Measurements from ENCODE around the gene NDUFB7.

Gene NDUFB7

DNA sequence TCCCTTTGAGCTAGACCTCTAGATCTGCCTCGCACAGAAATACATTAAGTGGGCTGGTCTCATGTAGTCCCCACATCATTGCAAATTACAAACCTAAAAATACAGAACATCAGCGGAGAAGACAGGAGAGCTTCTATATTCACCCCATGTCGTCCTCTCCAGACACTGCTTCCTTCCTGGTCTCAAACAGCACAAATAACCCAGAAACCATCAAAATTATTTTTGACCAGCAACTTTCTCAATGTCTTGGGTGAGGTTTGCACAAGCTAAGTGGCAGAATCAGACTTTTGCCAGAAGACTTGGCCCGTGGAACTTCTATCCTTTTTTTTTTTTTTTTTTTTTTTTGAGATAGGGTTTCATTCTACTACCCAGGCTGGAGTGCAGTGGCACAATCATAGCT is 39.2 kb upstream of the NDUFB7 start:
- Histone ChIP-seq H2BK5ac (ENCODE audit: low read depth, low read length, poor library complexity) (no peak overlapping the region), H3K27ac (ENCODE audit: low read depth, low read length) (no peak overlapping the region), H3K9ac (ENCODE audit: low read length) (no peak overlapping the region), H2BK120ac (ENCODE audit: insufficient read depth, low read length, poor library complexity) (no peak overlapping the region), H3K4me1 (ENCODE audit: control insufficient read depth in 1 of 2, insufficient read depth in 2 of 2, low read length in 2 of 2) (no peaks in the 10 kb centered on the region), H3K27me3 (ENCODE audit: insufficient read depth, low read length) (no peaks in the 10 kb centered on the region), H2AFZ (ENCODE audit: insufficient read depth, low read length, poor library complexity) (no peak overlapping the region), H2BK12ac (ENCODE audit: low read length) (no peak overlapping the region), H3K4me3 (ENCODE audit: low read depth, low read length) (no peak overlapping the region), H3K79me2 (ENCODE audit: control insufficient read depth, insufficient read depth, low read length, poor library complexity) (no peaks in the 10 kb centered on the region), H3K23ac (ENCODE audit: low read length) (no peak overlapping the region), H4K12ac (ENCODE audit: low read depth, low read length) (no peak overlapping the region), H4K8ac (ENCODE audit: low read depth, low read length) (no peak overlapping the region), H3K36me3 (ENCODE audit: control insufficient read depth in 1 of 2, insufficient read depth in 2 of 2, low read length in 2 of 2) (no peaks in the 10 kb centered on the region), H3K14ac (ENCODE audit: low read length) (no peak overlapping the region), H4K91ac (ENCODE audit: low read depth, low read length) (no peak overlapping the region), H3K9me3 (ENCODE audit: insufficient read depth, low read depth, low read length) (peaks cover 38% of the 10 kb centered on the region), H2AK5ac (ENCODE audit: low read length) (no peak overlapping the region), H3K18ac (ENCODE audit: low read length) (no peak overlapping the region), H3K79me1 (ENCODE audit: low read length) (no peaks in the 10 kb centered on the region), H3K4ac (ENCODE audit: low read depth, low read length) (no peak overlapping the region), H3K4me2 (ENCODE audit: low read length) (no peak overlapping the region)
- no CpG with 5 or more reads among the region's 4 CpGs for WGBS (ENCODE audit: extremely low coverage, insufficient coverage, insufficient read length)
- no peak for DNase-seq

GRCh38 chr19:14606627-14607026 is 34.8 kb upstream of the NDUFB7 start:
- H3K18ac ChIP-seq (ENCODE audit: low read length), result no peak overlapping the region
- no peaks in the 10 kb centered on the region for H3K79me2 ChIP-seq (ENCODE audit: control insufficient read depth, insufficient read depth, low read length, poor library complexity)
- no peaks in the 10 kb centered on the region for H3K79me1 ChIP-seq (ENCODE audit: low read length)
- H3K4me3 ChIP-seq (ENCODE audit: low read depth, low read length), result no peak overlapping the region
- H2BK120ac ChIP-seq (ENCODE audit: insufficient read depth, low read length, poor library complexity), result no peak overlapping the region
- no peak overlapping the region for H2AFZ ChIP-seq (ENCODE audit: insufficient read depth, low read length, poor library complexity)
- no peak overlapping the region for H2AK5ac ChIP-seq (ENCODE audit: low read length)
- H3K9me3 ChIP-seq (ENCODE audit: insufficient read depth, low read depth, low read length), result peaks cover 34% of the 10 kb centered on the region
- no peak overlapping the region for H2BK5ac ChIP-seq (ENCODE audit: low read depth, low read length, poor library complexity)
- H4K8ac ChIP-seq (ENCODE audit: low read depth, low read length), result no peak overlapping the region
- no peak overlapping the region for H3K4me2 ChIP-seq (ENCODE audit: low read length)
- H3K36me3 ChIP-seq (ENCODE audit: control insufficient read depth in 1 of 2, insufficient read depth in 2 of 2, low read length in 2 of 2), result no peaks in the 10 kb centered on the region
- no peak overlapping the region for H4K12ac ChIP-seq (ENCODE audit: low read depth, low read length)
- no peaks in the 10 kb centered on the region for H3K4me1 ChIP-seq (ENCODE audit: control insufficient read depth in 1 of 2, insufficient read depth in 2 of 2, low read length in 2 of 2)
- DNase-seq, result no peak
- no peak overlapping the region for H3K23ac ChIP-seq (ENCODE audit: low read length)
- no peak overlapping the region for H3K9ac ChIP-seq (ENCODE audit: low read length)
- H3K27ac ChIP-seq (ENCODE audit: low read depth, low read length), result no peak overlapping the region
- no peak overlapping the region for H3K14ac ChIP-seq (ENCODE audit: low read length)
- no peak overlapping the region for H3K4ac ChIP-seq (ENCODE audit: low read depth, low read length)
- no peaks in the 10 kb centered on the region for H3K27me3 ChIP-seq (ENCODE audit: insufficient read depth, low read length)
- no peak overlapping the region for H2BK12ac ChIP-seq (ENCODE audit: low read length)
- WGBS (ENCODE audit: extremely low coverage, insufficient coverage, insufficient read length), result no CpG with 5 or more reads among the region's 9 CpGs
- no peak overlapping the region for H4K91ac ChIP-seq (ENCODE audit: low read depth, low read length)

DNA sequence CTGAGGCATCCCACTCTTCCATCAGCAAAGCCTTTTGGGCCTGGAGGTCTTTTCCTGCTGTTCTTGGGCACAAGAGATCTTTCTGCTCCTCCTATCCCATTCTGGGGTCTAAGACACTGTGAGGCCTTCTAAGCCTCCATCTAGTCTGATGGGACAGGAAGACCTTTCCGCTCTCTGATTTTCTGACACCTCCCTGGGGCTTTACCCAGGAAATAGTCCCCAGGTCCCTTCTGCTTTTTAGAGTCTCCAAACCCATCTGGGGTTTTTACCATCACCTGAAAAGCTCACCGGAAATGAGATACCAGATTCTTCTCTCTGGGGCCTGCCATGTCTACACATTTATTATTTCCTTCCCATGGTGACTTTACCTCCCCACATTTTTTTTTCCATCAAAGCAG is 32.1 kb upstream of the NDUFB7 start:
- H3K4me3 ChIP-seq (ENCODE audit: low read depth, low read length), result no peak overlapping the region
- no peak overlapping the region for H3K4ac ChIP-seq (ENCODE audit: low read depth, low read length)
- no peak overlapping the region for H2BK120ac ChIP-seq (ENCODE audit: insufficient read depth, low read length, poor library complexity)
- no peak overlapping the region for H4K8ac ChIP-seq (ENCODE audit: low read depth, low read length)
- peaks cover 33% of the 10 kb centered on the region for H3K9me3 ChIP-seq (ENCODE audit: insufficient read depth, low read depth, low read length)
- no peak overlapping the region for H3K14ac ChIP-seq (ENCODE audit: low read length)
- no peak overlapping the region for H2AK5ac ChIP-seq (ENCODE audit: low read length)
- WGBS (ENCODE audit: extremely low coverage, insufficient coverage, insufficient read length), result no CpG with 5 or more reads among the region's 2 CpGs
- no peaks in the 10 kb centered on the region for H3K79me2 ChIP-seq (ENCODE audit: control insufficient read depth, insufficient read depth, low read length, poor library complexity)
- H2AFZ ChIP-seq (ENCODE audit: insufficient read depth, low read length, poor library complexity), result no peak overlapping the region
- H3K4me2 ChIP-seq (ENCODE audit: low read length), result no peak overlapping the region
- no peak overlapping the region for H2BK5ac ChIP-seq (ENCODE audit: low read depth, low read length, poor library complexity)
- no peak overlapping the region for H3K18ac ChIP-seq (ENCODE audit: low read length)
- no peaks in the 10 kb centered on the region for H3K36me3 ChIP-seq (ENCODE audit: control insufficient read depth in 1 of 2, insufficient read depth in 2 of 2, low read length in 2 of 2)
- H3K27ac ChIP-seq (ENCODE audit: low read depth, low read length), result no peak overlapping the region
- no peak overlapping the region for H3K23ac ChIP-seq (ENCODE audit: low read length)
- no peak overlapping the region for H2BK12ac ChIP-seq (ENCODE audit: low read length)
- DNase-seq, result no peak
- no peak overlapping the region for H4K91ac ChIP-seq (ENCODE audit: low read depth, low read length)
- H3K79me1 ChIP-seq (ENCODE audit: low read length), result no peaks in the 10 kb centered on the region
- no peak overlapping the region for H3K9ac ChIP-seq (ENCODE audit: low read length)
- H3K27me3 ChIP-seq (ENCODE audit: insufficient read depth, low read length), result no peaks in the 10 kb centered on the region
- no peaks in the 10 kb centered on the region for H3K4me1 ChIP-seq (ENCODE audit: control insufficient read depth in 1 of 2, insufficient read depth in 2 of 2, low read length in 2 of 2)
- no peak overlapping the region for H4K12ac ChIP-seq (ENCODE audit: low read depth, low read length)

DNA sequence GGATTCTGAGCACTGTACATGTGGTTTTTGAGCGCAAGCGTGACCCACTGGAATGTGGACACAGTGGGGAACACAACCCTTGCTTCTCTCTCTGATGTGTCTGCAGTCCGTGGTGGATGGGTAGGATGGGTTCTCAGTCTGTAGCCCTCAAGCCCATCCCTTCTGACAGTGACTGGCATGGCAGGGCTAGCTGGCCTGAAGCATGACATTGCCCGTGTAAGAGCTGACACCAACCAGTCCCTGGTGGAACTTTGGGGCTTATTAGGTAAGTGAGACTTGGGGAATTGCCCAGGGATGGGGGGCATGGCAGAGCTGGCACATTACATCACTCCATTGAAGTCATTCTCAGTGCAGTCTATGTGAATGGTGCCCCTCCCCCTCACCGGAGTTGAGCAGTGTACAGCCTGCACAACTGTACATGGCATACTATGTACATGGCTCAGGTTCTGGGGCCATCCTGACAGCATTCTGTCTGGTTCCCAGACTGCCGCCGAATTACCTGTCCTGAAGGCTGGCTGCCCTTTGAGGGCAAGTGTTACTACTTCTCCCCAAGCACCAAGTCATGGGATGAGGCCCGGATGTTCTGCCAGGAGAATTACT is 27.8 kb upstream of the NDUFB7 start:
- H3K79me2 ChIP-seq (ENCODE audit: control insufficient read depth, insufficient read depth, low read length, poor library complexity), result no peaks in the 10 kb centered on the region
- H3K9ac ChIP-seq (ENCODE audit: low read length), result no peak overlapping the region
- no peak overlapping the region for H3K18ac ChIP-seq (ENCODE audit: low read length)
- H3K9me3 ChIP-seq (ENCODE audit: insufficient read depth, low read depth, low read length), result peaks cover 38% of the 10 kb centered on the region
- no peak overlapping the region for H2BK120ac ChIP-seq (ENCODE audit: insufficient read depth, low read length, poor library complexity)
- H3K23ac ChIP-seq (ENCODE audit: low read length), result no peak overlapping the region
- no peak for DNase-seq
- H3K79me1 ChIP-seq (ENCODE audit: low read length), result no peaks in the 10 kb centered on the region
- H3K36me3 ChIP-seq (ENCODE audit: control insufficient read depth in 1 of 2, insufficient read depth in 2 of 2, low read length in 2 of 2), result no peaks in the 10 kb centered on the region
- no peaks in the 10 kb centered on the region for H3K4me1 ChIP-seq (ENCODE audit: control insufficient read depth in 1 of 2, insufficient read depth in 2 of 2, low read length in 2 of 2)
- no peak overlapping the region for H3K4me3 ChIP-seq (ENCODE audit: low read depth, low read length)
- H4K91ac ChIP-seq (ENCODE audit: low read depth, low read length), result no peak overlapping the region
- H3K14ac ChIP-seq (ENCODE audit: low read length), result no peak overlapping the region
- no peak overlapping the region for H2AK5ac ChIP-seq (ENCODE audit: low read length)
- H2BK5ac ChIP-seq (ENCODE audit: low read depth, low read length, poor library complexity), result no peak overlapping the region
- H2AFZ ChIP-seq (ENCODE audit: insufficient read depth, low read length, poor library complexity), result no peak overlapping the region
- no peak overlapping the region for H4K12ac ChIP-seq (ENCODE audit: low read depth, low read length)
- no peaks in the 10 kb centered on the region for H3K27me3 ChIP-seq (ENCODE audit: insufficient read depth, low read length)
- no peak overlapping the region for H2BK12ac ChIP-seq (ENCODE audit: low read length)
- no peak overlapping the region for H3K4ac ChIP-seq (ENCODE audit: low read depth, low read length)
- H4K8ac ChIP-seq (ENCODE audit: low read depth, low read length), result no peak overlapping the region
- WGBS (ENCODE audit: extremely low coverage, insufficient coverage, insufficient read length), result no CpG with 5 or more reads among the region's 8 CpGs
- no peak overlapping the region for H3K27ac ChIP-seq (ENCODE audit: low read depth, low read length)
- no peak overlapping the region for H3K4me2 ChIP-seq (ENCODE audit: low read length)
